ENCODE results near the gene IGFBPL1. TPM values are rescaled to one million over a fixed set of nuclear protein-coding genes. Genes with fewer than 3 reads are reported as not detected.

Gene IGFBPL1
- total and polyA plus RNA-seq, 10 donors, result not detected

DNA sequence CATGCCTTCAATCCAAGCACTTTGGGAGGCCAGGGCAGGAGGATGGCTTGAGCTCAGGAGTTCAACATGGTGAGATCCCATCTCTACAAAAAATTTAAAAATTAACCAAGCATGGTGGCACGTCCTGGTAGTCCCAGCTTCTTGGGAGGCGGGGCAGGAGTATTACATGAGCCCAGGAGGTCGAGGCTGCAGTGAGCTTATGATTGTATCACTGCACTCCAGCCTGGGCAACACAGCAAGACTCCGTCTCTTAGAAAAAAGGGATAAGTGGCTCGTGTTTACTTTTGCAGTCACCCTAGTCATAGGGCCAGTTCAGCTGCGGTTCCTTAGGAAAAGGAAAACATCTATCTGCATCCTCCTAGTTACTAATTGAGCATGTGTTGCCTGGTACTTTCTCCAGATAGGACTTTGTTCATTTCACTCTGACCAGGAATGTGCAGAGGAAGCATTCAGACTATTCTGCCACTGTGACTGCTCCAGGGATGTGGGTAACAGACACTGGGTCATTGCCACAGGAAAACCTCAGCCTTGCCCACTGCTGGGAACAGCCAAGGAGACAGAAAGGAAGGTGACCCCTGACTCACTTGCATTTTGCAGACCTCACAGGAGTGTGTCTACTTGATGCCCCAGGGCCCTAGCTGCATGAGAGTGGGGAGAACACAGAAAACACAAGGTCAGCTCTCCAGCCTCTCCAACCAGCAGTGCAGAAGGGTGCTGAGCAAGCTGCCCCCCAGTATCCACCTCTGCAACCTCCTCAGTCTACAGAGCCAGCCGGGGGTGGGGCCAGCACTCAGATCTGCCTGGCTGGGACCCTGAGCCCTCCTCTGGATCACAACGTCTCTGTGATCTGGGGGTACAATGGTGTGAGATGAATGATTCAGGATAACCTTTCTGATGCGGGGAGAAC lies 65.6 kb downstream of the IGFBPL1 start:
- Histone ChIP-seq H3K4me3 (no peak overlapping the region), H3K27me3 (replicated peaks in 1 of 7) (no peaks in the 10 kb centered on the region), H3K27ac (no peak overlapping the region), H3K4me1 (peaks cover 0 to 11% (median 0%) of the 10 kb centered on the region in 6 donors), H3K36me3 (no peaks in the 10 kb centered on the region), H3K9me3 (no peaks in the 10 kb centered on the region)
- DNase-seq, result no peak
- TF ChIP-seq POLR2AphosphoS5 (IDR thresholded peaks at IDR 0.05) (no peak), POLR2A (IDR thresholded peaks at IDR 0.05) (no peak)
- TF ChIP-seq, protein P1, sequence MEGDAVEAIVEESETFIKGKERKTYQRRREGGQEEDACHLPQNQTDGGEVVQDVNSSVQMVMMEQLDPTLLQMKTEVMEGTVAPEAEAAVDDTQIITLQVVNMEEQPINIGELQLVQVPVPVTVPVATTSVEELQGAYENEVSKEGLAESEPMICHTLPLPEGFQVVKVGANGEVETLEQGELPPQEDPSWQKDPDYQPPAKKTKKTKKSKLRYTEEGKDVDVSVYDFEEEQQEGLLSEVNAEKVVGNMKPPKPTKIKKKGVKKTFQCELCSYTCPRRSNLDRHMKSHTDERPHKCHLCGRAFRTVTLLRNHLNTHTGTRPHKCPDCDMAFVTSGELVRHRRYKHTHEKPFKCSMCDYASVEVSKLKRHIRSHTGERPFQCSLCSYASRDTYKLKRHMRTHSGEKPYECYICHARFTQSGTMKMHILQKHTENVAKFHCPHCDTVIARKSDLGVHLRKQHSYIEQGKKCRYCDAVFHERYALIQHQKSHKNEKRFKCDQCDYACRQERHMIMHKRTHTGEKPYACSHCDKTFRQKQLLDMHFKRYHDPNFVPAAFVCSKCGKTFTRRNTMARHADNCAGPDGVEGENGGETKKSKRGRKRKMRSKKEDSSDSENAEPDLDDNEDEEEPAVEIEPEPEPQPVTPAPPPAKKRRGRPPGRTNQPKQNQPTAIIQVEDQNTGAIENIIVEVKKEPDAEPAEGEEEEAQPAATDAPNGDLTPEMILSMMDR (IDR thresholded peaks at IDR 0.05 in 8 of 11, conservative IDR thresholded peaks at IDR 0.05 in 3 of 11), result no peak
- intact Hi-C loops (cut with DNase I; ENCODE audit: low total_unique reads), result no loop called here
- WGBS, 5 donors, result 63 to 80% (median 73%) methylated on average over 9 of the region's 9 CpGs

DNA sequence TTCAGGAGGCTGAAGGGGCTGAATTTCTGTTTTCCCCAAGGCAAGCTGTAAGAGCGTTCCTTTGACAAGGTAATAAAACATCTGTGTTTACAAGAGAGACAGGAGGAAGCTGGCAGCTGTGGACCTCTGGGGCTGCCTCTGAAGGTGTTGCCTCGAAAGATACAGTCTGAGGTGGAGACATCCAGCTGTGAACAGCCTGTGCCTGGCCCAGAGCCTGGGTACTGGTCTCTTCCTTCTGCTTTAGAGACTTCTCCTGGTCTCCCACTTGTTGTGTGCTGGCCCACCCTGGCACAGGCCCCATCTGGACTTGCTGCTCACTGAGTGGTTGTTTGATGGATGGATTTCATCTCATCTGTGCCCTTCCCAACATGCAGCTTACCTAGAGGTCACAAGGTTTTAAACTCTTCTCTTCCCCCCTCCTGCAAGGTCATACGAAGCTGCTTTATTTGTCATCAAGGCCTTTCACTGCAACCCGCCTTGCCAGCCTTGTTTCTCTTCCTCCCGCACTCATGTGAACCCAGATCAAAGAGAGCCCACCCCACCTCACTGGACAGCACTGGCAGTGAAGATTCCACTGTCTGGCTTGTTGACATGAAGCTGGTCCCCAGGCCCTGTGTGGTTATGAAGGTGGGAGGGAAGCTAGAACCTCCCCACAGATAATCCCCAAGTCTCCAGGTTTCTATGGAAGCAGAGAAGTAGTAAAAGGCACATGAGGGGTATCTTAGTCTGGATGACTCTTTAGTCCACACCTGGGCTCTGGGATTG lies 66.7 kb downstream of the IGFBPL1 start:
- no peak for DNase-seq
- WGBS, 5 donors, result 57 to 65% (median 64%) methylated on average over 5 of the region's 5 CpGs
- intact Hi-C loops (cut with DNase I; ENCODE audit: low total_unique reads), result no loop called here

DNA sequence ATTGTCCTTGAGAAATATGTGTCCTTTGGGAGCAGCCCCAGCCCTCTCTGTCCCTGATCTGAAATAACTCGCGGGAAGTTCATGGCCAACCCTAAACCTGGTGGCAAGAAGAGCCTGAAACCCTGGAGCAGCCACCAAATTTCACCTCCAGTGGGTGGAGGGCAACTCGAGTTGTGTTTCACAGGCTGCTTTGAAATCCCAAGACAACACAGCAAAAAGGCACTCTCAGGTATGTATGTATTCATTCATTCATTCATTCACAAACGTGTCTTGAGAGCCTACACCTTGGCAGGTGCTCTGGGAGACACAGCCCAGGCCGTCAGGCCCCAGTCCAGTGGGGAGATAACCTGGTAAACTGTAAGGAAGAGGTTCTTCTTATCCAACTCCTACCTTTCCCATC lies 67.4 kb downstream of the IGFBPL1 start:
- H3K36me3 ChIP-seq, result no peaks in the 10 kb centered on the region
- no peaks in the 10 kb centered on the region for H3K27me3 ChIP-seq (replicated peaks in 1 of 7)
- DNase-seq, result no peak
- H3K27ac ChIP-seq, result no peak overlapping the region
- 68 to 84% (median 81%) methylated on average over 5 of the region's 5 CpGs for WGBS, 5 donors
- no peak overlapping the region for H3K4me3 ChIP-seq
- intact Hi-C loops (cut with DNase I; ENCODE audit: low total_unique reads), result no loop called here
- H3K4me1 ChIP-seq, result no peaks in the 10 kb centered on the region
- no peaks in the 10 kb centered on the region for H3K9me3 ChIP-seq
- TF ChIP-seq POLR2AphosphoS5 (IDR thresholded peaks at IDR 0.05) (no peak), POLR2A (IDR thresholded peaks at IDR 0.05) (no peak)
- TF ChIP-seq, protein P1 (IDR thresholded peaks at IDR 0.05 in 8 of 11, conservative IDR thresholded peaks at IDR 0.05 in 3 of 11), result no peak

More for the DNA sequence above, 66.7 kb downstream of the IGFBPL1 start:
- H3K9me3 ChIP-seq, result no peaks in the 10 kb centered on the region
- no peaks in the 10 kb centered on the region for H3K36me3 ChIP-seq
- H3K4me1 ChIP-seq, result peaks cover 0 to under 1% (median 0%) of the 10 kb centered on the region in 6 donors
- TF ChIP-seq, protein P1 (IDR thresholded peaks at IDR 0.05 in 8 of 11, conservative IDR thresholded peaks at IDR 0.05 in 3 of 11), result no peak
- TF ChIP-seq POLR2A (IDR thresholded peaks at IDR 0.05) (no peak), POLR2AphosphoS5 (IDR thresholded peaks at IDR 0.05) (no peak)
- H3K4me3 ChIP-seq, result no peak overlapping the region
- no peak overlapping the region for H3K27ac ChIP-seq
- H3K27me3 ChIP-seq (replicated peaks in 1 of 7), result no peaks in the 10 kb centered on the region

Other genes with a start within 250 kb of the IGFBPL1 start
- 10 to 100 TPM in 2 of 7 donors, 1 to 10 TPM in 5; 6.1 to 14.7 (median 8.7) TPM for gene ALDH1B1, start 31.8 kb downstream of the IGFBPL1 start, total RNA-seq
- 10 to 100 TPM in 1 of 3 donors, 1 to 10 TPM in 2; 4.0 to 10.8 (median 6.4) TPM for gene ALDH1B1, start 31.8 kb downstream of the IGFBPL1 start, polyA plus RNA-seq
- gene ANKRD18A, start 196.1 kb upstream of the IGFBPL1 start, total RNA-seq, result 1 to 10 TPM in 4 of 7 donors, under 1 TPM in 3; 0.27 to 3.4 (median 1.5) TPM
- under 1 TPM in 2 of 3 donors, not detected in 1; 0.02 to 0.03 TPM for gene ANKRD18A, start 196.1 kb upstream of the IGFBPL1 start, polyA plus RNA-seq

Measured in spleen (tissue), 11 donors.